Limb (tissue), 2 donors: ENCODE results near the gene WFDC12.

Experiments used
- DNase-seq, 2 donors: peaks; one replicate each; pipeline ENCODE4 v3.0.0-alpha.2; 2016; ENCODE audit errors: extremely low spot score in 2 of 2

The WFDC12 gene

DNA sequence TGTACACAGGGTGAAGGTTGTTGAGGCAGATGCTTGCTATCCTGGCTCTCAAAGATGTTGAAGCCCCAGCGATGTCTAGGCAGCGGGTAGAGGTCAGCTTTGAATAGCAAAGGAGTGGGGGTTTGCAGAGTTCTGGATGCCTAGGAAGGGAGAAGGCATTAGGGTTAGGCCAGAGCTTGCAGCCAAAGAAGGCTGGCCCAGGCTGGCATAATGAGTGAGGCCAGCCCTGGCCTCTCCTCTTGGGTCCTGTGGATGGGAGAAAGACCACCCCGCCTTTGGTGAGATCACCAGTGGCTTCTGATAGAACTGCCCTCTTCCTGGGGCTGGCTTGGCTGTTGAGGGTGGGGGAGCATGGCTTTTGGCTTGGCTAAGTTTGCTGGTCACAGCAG is 8.9 kb downstream of the WFDC12 start:
- DNase-seq, result no peak

DNA sequence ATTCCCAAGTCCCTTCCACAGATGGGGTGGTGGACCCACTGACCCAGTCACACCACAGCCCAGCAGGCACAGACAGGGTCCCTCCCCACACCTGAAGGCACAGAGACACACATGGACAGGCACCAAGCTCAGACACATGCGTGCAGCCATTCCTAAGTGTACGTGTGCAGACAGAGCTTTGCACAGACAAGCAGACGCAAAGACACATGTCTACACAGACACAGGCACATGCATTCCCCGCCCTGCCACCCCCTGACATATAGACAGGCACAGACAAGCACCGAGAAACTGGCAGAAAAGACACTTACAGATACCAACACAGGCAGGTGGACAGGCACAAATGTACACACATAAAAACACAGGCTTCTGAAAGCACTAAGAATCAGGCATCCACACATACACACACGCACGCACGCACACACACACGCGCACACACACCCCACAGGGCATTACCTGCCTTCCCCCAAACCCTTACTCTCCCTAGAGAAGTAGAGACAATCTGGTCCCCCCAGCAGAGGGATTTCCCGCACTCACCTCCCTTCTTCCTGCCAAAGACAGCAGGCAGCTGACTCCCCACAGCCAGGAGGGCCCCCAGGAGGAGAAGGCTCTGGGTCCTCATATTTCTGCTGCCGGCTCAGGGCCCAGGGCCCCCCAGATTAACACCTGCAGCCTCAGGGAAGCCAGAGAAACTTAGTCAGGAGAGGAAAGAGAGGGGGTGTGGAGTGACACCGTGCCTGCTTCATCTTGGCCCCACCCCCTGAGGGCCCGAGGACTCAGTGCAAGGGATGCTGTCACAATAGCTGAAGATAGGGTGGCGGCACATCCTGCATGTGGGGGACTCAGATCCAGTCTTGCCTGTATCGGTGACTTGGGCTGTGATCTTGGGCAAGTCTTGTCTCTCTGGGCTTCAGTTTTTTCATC is 9.5 kb downstream of the WFDC12 start, which contains the start of gene WFDC5:
Gene WFDC5 (minus strand): TSS at position 710 of the 921 bp plus-strand sequence. CDS start 91 bp downstream, at position 619.
- no peak for DNase-seq

DNA sequence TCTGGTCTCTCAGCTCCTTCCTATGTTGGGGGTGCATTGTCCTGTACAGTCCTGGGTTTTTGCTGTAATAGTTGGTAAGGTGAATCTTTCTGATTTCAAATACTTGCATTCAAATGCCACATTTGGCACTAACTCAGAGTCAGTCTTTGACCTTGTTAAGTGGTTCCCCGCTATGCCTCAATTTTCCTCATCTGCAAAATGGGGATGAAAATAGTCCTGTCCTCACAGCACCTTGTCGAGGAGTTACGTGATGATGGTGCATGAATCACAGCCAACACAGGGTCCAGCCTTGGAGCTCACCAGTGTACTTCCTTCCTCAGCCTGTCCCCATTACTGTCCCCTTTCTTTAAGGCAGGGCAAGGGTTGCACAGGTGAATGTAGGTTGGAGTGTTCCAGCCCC is 10.4 kb downstream of the WFDC12 start:
- DNase-seq, result no peak

DNA sequence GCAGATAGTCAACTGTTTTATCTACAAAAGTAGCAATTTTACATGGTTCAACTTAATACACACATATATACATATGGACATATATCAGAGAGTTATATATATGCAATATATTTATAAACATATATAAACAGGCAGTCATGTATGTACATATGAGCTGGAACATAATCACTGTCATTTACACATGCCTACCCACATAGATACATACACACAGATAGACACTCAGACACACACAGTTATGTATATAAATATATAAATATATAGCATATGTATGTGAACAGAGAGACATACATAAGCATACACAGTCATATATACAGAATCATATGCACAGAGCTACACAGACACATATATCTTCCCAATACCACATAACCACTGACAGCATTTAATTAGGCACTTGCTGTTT is 11.5 kb downstream of the WFDC12 start:
- no peak for DNase-seq

DNA sequence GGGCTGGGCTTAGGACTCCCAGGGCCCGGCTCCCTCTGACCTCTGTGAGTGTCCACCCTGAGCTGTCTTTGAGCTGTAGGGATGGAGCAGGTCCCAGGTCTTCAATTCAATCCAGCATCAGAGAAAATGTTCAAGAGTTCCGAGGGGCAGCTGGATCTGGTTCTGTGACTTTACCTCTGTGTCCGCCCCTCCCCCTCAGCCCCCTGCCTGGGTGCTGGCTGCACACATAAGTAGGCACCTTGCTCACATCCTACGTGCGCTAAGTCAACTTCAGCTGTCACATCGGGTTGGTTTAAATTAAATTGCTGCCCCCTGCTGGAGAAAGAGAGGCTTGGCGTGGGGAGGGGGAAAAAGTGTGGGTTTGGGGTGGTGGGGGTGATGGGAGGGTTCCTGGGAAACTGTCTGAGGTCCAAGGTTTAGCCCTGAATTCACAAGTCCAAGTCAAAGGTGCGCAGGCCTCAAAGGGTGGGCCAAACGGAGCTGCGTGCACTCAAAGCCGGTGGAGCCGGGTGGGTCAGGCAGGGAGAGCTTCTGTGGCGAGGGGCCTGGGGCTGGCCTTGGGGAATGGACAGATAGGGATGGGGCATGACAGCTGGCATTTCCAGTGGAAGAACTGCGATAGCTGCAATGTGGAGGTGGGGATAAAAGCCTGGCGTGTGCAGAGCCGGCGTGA is 12.3 kb downstream of the WFDC12 start:
- DNase-seq, result no peak

DNA sequence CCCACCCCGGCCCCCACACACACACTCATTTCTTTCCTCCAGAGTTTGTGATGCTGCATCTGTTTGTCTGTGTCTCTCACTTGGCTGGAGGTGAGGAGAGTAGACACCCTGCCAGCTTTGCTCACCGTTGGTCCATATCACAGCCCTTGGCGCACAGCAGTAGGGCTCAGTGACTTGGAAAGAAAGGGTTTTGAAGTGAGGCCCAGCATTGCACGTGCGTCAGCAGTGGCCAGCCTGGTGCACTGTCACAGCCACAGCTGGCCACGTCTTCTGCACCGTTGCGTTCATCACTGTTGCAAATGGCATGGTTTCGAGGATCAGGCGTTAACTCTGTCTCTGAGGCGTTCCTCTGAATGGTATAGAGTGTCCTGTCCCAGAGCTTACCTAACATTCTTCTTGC is 13.0 kb downstream of the WFDC12 start:
- DNase-seq, result no peak

DNA sequence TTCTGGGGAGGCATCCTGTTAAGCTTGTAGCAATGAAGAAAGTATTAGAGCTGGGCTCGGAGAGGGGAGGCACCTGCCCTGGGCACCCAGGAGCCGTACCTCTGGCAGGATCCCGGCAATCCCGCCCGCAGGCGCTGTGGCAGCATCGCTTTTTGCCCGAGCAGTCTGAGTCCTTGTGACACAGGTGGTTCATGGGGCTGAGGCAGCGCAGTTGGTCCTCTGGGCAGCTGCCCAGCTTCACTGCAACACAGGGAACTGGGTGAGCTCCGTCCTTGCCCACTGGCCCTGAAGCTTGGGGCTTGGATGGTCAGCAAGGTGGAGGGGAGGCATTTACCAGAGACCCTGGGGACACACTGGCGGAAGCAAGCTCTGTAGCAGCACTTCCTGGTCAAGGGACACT is 14.0 kb downstream of the WFDC12 start:
- DNase-seq, result no peak

DNA sequence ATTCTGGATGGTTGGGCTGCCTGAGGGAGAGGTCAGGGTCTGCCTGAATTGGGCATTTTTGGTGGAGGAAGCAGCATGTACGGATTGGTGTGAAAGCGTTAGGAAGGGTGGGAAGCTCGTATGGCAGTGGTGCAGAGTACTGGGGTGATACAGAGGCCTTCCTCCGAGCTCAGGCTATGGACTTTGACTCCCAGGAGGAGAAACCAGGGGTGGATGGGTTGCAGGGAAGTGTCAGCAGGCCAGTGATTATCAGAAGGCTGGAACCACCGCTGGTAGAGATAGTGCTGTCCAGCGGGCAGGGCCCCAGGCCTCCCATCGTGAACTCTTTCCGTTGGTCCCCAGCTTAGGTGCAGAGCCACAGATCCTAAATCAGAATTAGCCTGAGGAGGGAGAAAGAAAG is 14.6 kb downstream of the WFDC12 start:
- DNase-seq, result no peak

DNA sequence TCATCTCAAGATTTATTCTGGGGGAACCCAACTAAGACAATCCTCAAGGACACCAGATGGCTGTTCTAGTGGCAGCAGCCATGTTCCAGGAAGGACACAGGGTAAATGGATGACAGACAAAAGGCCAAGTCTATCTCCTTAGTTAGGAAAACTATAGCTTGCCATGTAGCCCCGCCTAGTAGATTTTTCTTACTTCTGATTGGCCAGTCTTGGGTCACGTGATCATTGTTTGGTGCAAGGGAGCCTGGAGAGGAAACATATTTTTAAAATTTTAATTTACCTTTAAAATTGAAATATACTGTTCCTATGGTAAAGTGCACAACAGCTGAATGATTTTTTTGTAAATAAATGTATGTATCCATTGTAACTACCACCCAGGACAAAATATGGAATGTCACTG is 18.9 kb downstream of the WFDC12 start:
- no peak for DNase-seq

DNA sequence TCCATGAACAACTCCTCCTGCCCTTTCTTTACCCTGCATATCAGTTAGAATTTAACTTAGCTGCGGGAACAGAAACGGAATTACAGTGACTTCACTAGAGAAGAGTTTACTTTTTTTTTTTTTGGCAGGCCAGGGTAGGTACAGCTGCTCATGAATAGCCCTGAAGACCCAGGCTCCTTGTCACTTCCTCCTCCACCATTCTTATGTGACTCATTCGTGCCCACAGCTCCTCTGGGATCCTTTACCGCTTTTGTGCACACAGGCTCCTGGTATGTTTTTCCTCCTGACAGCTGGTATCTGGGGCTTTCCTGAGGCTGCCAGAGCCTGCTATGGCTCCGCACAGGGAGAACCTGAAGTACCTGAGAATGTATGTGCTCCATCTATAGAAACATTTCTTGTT is 19.5 kb downstream of the WFDC12 start:
- no peak for DNase-seq

DNA sequence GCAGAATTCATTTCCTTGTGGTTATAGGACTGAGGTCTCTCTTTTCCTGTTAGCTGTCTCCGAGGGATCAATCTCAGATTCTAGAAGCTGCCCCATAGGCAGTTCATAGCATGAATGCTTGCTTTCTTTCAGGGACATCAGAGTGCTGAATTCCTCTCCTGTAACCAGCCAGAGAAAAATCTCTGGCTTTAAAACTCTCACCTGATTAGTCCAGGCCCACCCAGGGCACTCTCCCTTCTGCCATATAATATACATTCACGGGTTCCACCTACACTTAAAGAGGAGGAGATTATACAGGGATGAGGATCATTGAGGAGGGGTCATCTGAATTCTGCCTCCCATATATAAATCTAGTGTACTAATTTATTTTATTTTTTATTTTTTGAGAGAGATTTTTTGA is 21.2 kb downstream of the WFDC12 start:
- no peak for DNase-seq

DNA sequence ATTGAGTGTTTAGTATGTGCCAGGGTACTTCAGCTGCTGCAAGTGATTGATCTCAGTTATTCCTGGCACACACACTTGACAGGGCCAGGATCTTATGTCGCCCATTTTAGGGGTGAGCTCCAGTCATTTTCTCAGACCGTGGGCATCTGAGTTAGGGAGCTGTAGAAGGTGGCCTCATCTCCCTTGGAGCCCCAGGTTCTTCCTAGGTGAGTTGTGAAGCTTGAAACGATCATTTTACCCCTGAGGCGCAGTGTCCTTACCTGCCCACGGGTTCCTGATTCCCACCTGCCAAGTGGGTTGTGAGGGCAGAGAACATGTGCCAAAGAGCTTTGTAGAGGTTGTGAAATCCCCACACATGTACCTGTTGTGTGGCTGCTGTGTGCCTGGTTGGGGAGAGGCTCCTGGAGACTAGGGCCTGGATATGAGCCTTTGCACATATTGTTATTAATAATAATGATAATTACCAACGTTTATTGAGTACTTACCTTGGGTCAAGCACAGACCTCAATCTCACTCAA is 22.9 kb downstream of the WFDC12 start:
- no peak for DNase-seq

DNA sequence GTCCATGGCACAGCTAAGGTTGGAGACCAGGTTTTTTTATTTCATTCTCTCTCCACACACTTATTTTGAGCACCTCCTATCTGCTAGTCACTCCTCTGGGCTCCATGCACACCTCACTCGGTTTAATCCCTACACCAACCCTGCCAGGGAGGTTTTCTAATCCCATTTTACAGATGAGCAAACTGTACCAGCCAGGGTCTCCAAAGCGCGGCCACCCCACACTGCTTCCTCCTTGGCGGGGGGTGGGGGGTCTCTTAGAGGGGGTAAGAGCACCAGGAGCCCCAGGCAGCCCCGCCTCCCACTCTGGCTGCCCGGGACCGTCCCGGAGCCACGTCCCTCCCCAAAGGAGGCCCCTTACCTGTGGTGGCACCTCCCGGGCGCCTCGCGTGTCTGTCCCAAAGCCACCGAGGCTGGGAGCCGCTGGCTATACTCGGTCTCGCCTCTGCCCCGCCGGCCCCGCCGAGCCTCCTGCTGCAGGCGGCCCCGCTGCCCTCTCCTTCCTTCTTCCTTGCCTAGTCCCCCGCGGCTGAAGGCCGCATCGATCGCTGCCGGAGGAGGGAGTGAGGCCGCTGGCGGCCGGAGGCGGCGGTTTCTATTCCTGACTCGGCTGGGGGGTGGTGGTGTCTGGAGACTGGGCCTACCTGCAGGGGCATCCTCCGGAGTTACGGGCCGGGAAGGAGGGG is 23.6 kb downstream of the WFDC12 start, which contains the start of gene KCNS1:
Gene KCNS1 (minus strand): TSS at position 565 of the 683 bp plus-strand sequence. CDS start 1,891 bp downstream, outside the sequence.
- no peak for DNase-seq

DNA sequence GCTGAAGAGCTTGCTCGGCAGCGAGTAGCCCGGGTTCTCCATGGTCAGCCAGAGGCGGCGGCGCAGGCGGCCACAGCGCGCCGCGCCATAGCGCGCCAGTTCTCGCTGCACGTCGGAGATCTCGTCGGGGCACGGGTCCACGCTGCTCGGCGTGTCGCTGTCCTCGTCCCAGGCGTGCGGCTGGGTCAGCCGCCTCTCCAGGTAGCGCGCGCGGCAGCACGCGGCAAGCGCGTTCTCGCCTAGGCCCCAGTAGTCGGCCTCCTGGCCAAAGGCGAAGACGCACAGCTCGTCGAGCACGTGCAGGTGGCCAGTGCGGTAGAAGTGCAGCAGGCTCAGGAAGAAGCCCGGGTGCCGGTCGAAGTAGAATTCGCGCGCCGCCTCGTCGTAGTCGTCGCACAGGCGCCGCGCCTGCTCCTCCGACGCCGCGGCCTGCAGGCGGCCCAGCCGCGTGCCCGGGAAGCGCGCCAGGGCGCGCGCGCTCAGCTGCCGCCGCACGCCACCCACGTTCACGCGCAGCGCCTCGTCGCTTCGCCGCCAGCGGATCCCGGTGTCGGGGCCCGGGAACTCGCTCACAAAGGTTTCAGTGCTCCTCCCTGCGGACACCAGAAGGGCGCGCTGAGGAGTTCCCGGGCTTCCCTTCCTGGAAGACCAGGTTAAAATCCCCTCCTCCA is 26.0 kb downstream of the WFDC12 start:
- peak in 1 of 2 donors; percentile 68 for DNase-seq

DNA sequence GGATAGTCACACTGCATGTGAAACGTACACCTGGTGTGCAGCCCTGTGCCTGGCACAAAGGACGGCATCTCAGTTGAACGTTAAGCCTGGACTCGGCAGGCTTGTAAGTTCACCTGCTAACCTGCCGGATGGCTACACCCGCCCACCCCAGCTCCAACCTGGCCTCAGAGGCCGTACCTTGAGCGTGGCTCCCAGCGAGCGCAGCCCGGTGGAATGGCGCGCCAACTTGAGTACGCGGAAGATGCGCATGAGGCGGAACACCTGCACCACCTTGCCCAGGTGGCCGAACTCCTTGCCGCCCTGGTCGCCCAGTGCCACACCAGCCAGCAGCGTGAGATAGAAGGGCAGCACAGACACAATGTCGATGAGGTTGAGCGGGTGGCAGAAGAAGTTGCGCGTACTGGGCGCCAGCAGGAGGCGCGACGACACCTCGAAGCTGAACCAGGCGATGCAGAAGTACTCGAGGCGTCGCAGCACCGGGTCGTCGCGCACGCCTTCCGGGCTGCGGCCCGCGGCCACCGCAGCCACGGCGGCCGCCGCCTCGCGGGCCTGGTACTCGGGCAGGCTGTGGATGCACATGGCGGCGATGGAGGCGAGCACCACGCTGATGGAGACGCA is 26.7 kb downstream of the WFDC12 start:
- peak in 1 of 2 donors; percentile 57 for DNase-seq

DNA sequence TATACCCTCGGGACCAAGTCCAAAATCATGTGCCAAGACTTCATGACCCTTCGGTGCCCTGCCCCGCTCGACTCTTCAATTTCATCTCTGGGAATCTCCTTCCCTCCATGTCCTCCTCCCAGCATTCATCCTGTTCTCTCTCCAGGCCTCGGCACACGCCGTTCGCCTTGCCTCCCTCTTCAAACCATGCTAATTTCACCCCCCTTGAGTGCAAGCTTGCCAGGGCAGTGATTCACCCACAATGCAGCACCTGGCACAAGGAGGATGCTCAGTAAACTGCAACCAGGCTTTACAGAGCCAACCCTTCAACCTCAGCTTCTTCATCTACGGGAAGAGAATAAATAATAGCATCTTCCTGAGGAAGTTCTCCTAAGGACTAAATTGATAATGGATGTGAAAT is 27.5 kb downstream of the WFDC12 start:
- DNase-seq, result no peak

DNA sequence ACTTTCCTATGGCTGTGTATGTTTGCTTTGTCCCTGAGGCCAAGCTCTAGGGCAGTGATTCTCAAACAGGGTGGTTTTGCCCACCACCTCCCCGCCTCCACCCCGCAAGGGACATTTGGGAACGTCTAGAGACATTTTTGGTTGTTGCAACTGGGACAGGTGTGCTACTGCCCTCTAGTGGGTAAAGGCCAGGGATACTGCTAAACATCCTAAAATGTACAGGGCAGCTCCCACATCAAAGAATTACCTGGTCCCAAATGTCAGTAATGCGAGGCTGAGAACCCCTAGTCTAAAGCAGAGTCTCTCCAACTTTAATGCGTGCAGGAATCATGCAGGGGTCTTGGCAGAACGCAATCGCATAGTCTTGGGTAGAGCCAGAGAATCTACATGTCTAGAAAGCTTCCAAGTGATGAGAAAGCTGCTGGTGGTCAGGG is 28.4 kb downstream of the WFDC12 start:
- peak; percentile 55 to 75 for DNase-seq

DNA sequence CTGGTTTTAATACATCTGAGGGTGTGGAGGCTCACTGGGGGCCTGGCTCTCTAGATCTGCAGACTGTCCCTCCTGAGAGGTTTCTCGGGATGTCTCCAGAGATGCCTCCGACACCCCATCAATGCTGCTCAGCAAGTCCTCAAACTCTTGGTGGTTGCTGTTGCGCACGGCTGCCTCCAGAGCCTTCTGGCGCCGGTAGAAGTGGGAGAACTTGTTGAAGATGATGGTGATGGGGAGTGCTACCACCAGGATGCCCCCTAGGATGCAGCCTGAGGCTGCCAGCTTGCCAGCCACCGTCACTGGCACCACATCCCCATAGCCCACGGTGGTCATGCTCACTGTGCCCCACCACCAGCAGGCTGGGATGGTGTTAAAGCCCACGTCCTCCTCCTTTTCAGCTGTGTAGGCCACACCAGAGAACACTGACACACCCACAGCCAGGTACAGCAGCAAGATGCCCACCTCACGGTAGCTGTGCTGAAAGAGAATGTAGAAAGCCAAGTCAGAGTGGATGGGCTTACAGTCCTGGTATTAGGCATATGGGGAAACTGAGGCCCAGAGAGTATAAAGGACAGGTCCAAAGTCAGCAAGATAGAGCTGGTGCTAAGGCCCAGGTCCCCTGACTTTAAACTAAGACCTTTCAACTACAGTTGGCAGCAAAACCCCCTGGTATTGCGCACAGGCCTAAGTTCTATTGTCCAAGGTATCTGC is 29.2 kb downstream of the WFDC12 start:
- DNase-seq, result no peak

DNA sequence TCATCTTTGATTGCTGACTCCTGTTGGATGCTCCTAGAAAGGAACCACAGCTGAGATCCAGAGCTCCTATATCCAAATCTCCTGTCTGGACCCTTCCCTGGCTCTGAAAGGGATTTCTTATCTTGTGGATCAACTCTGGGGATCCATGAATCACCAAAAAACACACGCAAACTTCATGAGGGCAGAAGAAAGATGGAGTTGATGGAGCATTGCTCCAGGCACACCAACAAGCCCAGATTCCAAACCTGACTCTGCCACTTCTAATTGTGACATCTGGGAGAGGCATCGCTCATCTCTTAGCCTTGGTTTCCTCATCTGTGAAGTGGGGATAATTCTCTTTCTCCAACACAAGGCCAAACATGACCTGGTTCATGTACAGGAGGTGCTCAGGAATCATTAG is 30.1 kb downstream of the WFDC12 start:
- DNase-seq, result no peak

DNA sequence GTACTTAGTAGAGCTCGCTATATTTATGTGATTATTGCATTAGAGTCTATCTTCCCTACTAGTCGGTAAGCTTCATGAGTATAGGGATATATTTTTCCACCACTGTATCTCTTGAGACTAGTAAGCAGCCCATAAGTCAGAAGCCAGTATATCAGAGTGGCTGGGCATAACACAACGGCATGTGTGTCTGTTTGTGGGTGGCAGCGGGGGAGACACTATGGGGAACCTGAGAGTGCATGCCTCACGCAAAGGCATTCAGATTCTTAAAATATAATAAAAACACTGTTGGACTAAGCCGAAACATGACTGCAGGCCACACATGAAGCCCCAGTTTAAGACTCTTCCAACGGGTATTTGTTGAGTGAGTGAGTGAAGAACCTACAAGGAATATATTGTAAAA is 31.4 kb downstream of the WFDC12 start:
- no peak for DNase-seq
